NK-92 treated with Interleukin-12 subunit alpha and Interleukin-12 subunit beta, amount 100 ng/mL, for 24 hours (cell line): Measurements from ENCODE around the gene FAM118A.
"Not testable (repeated sequence)": the region's sequence is repeated elsewhere in the genome, so short reads cannot be mapped to it uniquely, and the experiment has no call there.

Source experiments
- DNase-seq: peaks from one replicate; lab custom pipeline; 2025; lab: John Stamatoyannopoulos, UW

Gene FAM118A

GRCh38 chr22:45331486-45331885 is 21.8 kb downstream of the FAM118A start:
- DNase-seq = no peak

GRCh38 chr22:45332001-45332400 is 22.3 kb downstream of the FAM118A start:
- DNase-seq = no peak

GRCh38 chr22:45334068-45334467 is 24.3 kb downstream of the FAM118A start:
- no peak for DNase-seq

GRCh38 chr22:45334528-45334927 is 24.8 kb downstream of the FAM118A start:
- DNase-seq = no peak

- no peak for DNase-seq
These were observed 25.5 kb downstream of the FAM118A start for GRCh38 chr22:45335021-45335818.

- DNase-seq = no peak
These were observed 26.3 kb downstream of the FAM118A start for GRCh38 chr22:45335854-45336522.

GRCh38 chr22:45336971-45337431 is 27.3 kb downstream of the FAM118A start:
- DNase-seq = no peak

- DNase-seq = no peak
These were observed 27.8 kb downstream of the FAM118A start for GRCh38 chr22:45337536-45337935.

- no peak for DNase-seq
These were observed 29.1 kb downstream of the FAM118A start for GRCh38 chr22:45338795-45339194.

GRCh38 chr22:45340323-45340722 is 30.6 kb downstream of the FAM118A start:
- no peak for DNase-seq

GRCh38 chr22:45341498-45341897 is 31.8 kb downstream of the FAM118A start:
- no peak for DNase-seq

- DNase-seq = no peak
These were observed 33.4 kb downstream of the FAM118A start for GRCh38 chr22:45343143-45343542.

GRCh38 chr22:45344334-45344733 is 34.6 kb downstream of the FAM118A start:
- no peak for DNase-seq

GRCh38 chr22:45349916-45350315 is 40.2 kb downstream of the FAM118A start:
- DNase-seq = no peak

GRCh38 chr22:45351956-45352355 is 42.2 kb downstream of the FAM118A start:
- no peak for DNase-seq

GRCh38 chr22:45352757-45353156 is 43.0 kb downstream of the FAM118A start:
- DNase-seq = not testable (repeated sequence)

- DNase-seq = no peak
These were observed 44.1 kb downstream of the FAM118A start for GRCh38 chr22:45353786-45354185.

- DNase-seq = no peak
These were observed 47.8 kb downstream of the FAM118A start for GRCh38 chr22:45357490-45357889.

- no peak for DNase-seq
These were observed 48.4 kb downstream of the FAM118A start for GRCh38 chr22:45358127-45358526.

GRCh38 chr22:45359627-45360026 is 49.9 kb downstream of the FAM118A start:
- DNase-seq = no peak

- DNase-seq = no peak
These were observed 57.0 kb downstream of the FAM118A start for GRCh38 chr22:45366713-45367112.

- DNase-seq = not testable (repeated sequence)
These were observed 63.9 kb downstream of the FAM118A start for GRCh38 chr22:45373592-45373991.

- DNase-seq = no peak
These were observed 66.3 kb downstream of the FAM118A start for GRCh38 chr22:45376009-45376408.
